K562 (cell line): ENCODE measurements around the gene METTL15. TPM values are rescaled to one million over a fixed set of nuclear protein-coding genes. Genes with fewer than 3 reads are reported as not detected.
A peak's percentile ranks its signal among the peaks of the same experiment; 100 is the strongest.

Experiments
- BCL6 ChIP-seq: fragments of 250-450 bp; sonication (Bioruptor Pico); IDR thresholded peaks from 2 replicates; pipeline ENCODE4 v1.4.0; 2020
- BMI1 ChIP-seq: fragments of 150-350 bp; IDR thresholded peaks from 2 replicates; pipeline ENCODE4 v1.6.1; 2014; ENCODE audit warnings: low read length
- ERF ChIP-seq: fragments of 450-650 bp; formaldehyde crosslinking; IDR thresholded peaks from 2 replicates; pipeline ENCODE4 v1.4.0; 2020; ENCODE audit warnings: mild to moderate bottlenecking, mixed read lengths
- NUFIP1 ChIP-seq: fragments of 450-650 bp; IDR thresholded peaks from 2 replicates; pipeline ENCODE4 v1.6.1; 2018; ENCODE audit not compliant: partially characterized antibody
- PHB2 ChIP-seq: fragments of 450-650 bp; IDR thresholded peaks from 2 replicates; pipeline ENCODE4 v1.6.1; 2017; ENCODE audit warnings: low read depth
- PHF21A ChIP-seq: fragments of 450-650 bp; IDR thresholded peaks from 2 replicates; pipeline ENCODE4 v1.6.1; 2017; ENCODE audit warnings: low read depth, borderline replicate concordance
- RBBP5 ChIP-seq: fragments of 200-600 bp; sonication (generic); IDR thresholded peaks from 2 replicates; pipeline ENCODE4 v1.6.1; 2012; ENCODE audit warnings: borderline replicate concordance, mild to moderate bottlenecking, low read length, control low read depth, inconsistent platforms; ENCODE audit not compliant: insufficient read depth, poor library complexity, severe bottlenecking
- RBM22 ChIP-seq: fragments of 200-400 bp; formaldehyde crosslinking; IDR thresholded peaks from 2 replicates; pipeline ENCODE4 v1.6.1; 2018; ENCODE audit warnings: low read length, low read depth; ENCODE audit not compliant: poor library complexity, severe bottlenecking
- RBM39 ChIP-seq: fragments of 200-400 bp; formaldehyde crosslinking; optimal IDR thresholded peaks from 2 replicates; pipeline ENCODE3; 2018; ENCODE audit warnings: low read depth, low read length
- RFX1 ChIP-seq: fragments of 450-650 bp; IDR thresholded peaks from 2 replicates; pipeline ENCODE4 v1.6.1; 2016; ENCODE audit warnings: mild to moderate bottlenecking, moderate library complexity
- SIRT6 ChIP-seq: IDR thresholded peaks from one replicate; pipeline ENCODE4 v1.6.1; 2012; ENCODE audit warnings: low read depth, mild to moderate bottlenecking, control low read depth, inconsistent platforms, low read length, moderate library complexity
- TRIM28 ChIP-seq: fragments of 450-650 bp; IDR thresholded peaks from 2 replicates; pipeline ENCODE4 v1.6.1; 2017
- ZFP1 ChIP-seq: fragments of 450-650 bp; formaldehyde crosslinking; IDR thresholded peaks from 2 replicates; pipeline ENCODE4 v1.4.0; 2020; ENCODE audit warnings: mild to moderate bottlenecking, mixed read lengths
- ZNF778 ChIP-seq: fragments of 450-650 bp; formaldehyde crosslinking; IDR thresholded peaks from 2 replicates; pipeline ENCODE4 v1.4.0; 2020; ENCODE audit warnings: mild to moderate bottlenecking, moderate library complexity
- ZSCAN32 ChIP-seq: fragments of 450-650 bp; formaldehyde crosslinking; IDR thresholded peaks from 2 replicates; pipeline ENCODE4 v1.4.0; 2020; ENCODE audit warnings: mild to moderate bottlenecking, moderate library complexity
- polyA plus RNA-seq, 8 experiments: library from polyadenylated mRNA; depleted of rRNA in 4 of 8; stranded (reverse) in 5 of 8; unstranded in 3 of 8; fragments of >200 nt; fragmentation: Nextera tagmentation in 2 of 8; fragmentation: Illumina TruSeq in 1 of 8; extraction: Ambion mirVana in 2 of 8; extraction: Trizol in 1 of 8; gene quantifications; 2 replicates each; pipeline versions ENCODE4 v1.2.1 to v1.2.3, GENCODE V29; 2011 to 2014; ENCODE audit warnings: inconsistent platforms in 1 of 8, missing spikeins in 1 of 8
- total RNA-seq, 7 experiments: library from RNA; depleted of rRNA in 6 of 7; stranded (reverse); fragments of >200 nt in 6 of 7; fragmentation: Illumina TruSeq in 2 of 7; extraction: Trizol in 2 of 7; gene quantifications; 2 replicates each; pipeline versions ENCODE4 v1.2.1 to v1.2.3, GENCODE V29; 2011 to 2021; ENCODE audit warnings: low replicate concordance in 1 of 7
- TF ChIP-seq, protein P1 (sequence below): sonication (generic); formaldehyde crosslinking; IDR thresholded peaks from 2 replicates; pipeline ENCODE4 v1.5.0; 2020; ENCODE audit warnings: missing genetic modification reagents
- TF ChIP-seq, protein P2 (sequence below), 2 experiments: fragments of 450-650 bp in 1 of 2; IDR thresholded peaks; 2 replicates each; pipeline ENCODE4 v1.6.1; 2011 to 2017; ENCODE audit warnings: low read depth in 2 of 2, antibody characterized with exemption in 1 of 2, borderline replicate concordance in 1 of 2, low read length in 1 of 2, mild to moderate bottlenecking in 1 of 2, mixed read lengths in 1 of 2; ENCODE audit not compliant: control insufficient read depth in 1 of 2
- TF ChIP-seq, protein P3 (sequence below): fragments of 450-650 bp; formaldehyde crosslinking; IDR thresholded peaks from 2 replicates; pipeline ENCODE4 v1.4.0; 2020; ENCODE audit warnings: mild to moderate bottlenecking, moderate library complexity
- TF ChIP-seq, protein P4 (sequence below): fragments of 250-450 bp; sonication (Bioruptor Pico); IDR thresholded peaks from 2 replicates; pipeline ENCODE4 v1.4.0; 2020; ENCODE audit warnings: mild to moderate bottlenecking, moderate library complexity
- TF ChIP-seq, protein P5 (sequence below): fragments of 250-450 bp; sonication (Bioruptor Pico); IDR thresholded peaks from 2 replicates; pipeline ENCODE4 v1.8.0; 2022; ENCODE audit warnings: inconsistent platforms

METTL15 gene
- total and polyA plus RNA-seq, 9 of the 15 experiments (the other 6 are each of a cell fraction or from before 2014, with no cell fraction given): 10.7 to 21.7 (median 15.9) TPM

DNA sequence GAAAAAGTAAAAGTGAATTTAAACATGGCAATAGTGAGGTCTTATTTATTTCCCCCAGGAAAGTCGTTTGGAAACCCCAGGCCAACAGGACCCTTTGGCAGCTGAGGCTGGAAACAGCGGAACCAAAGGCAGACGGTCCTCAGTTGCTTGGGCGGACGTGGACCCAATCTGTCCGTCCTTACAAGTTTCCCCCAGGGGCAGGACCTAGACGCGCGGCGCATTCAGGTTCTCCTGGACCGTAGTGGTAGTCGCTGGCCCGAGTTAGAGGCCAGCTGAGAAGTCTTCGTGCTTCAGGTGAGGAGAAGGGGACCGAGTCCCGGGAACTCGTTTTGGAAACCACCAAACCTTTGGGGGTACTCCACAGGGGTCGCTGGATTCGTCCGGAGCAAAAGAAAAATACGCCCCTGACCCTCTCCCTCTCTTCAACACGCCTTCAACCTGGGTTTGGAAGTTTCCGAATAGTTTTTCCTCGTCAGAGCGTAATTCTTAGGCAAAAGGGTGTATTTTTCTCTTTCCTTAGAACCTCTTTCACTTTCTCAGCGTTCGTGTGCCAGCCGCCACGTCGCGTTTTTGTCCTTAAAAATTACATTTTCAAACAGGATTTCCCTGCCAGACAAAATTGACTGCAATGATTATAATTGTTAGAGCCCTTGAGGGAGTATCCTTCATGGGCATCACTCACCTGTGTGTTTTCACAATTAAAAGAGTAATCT, 2.1 kb downstream of the METTL15 start (continued):
- TF ChIP-seq, protein P1, sequence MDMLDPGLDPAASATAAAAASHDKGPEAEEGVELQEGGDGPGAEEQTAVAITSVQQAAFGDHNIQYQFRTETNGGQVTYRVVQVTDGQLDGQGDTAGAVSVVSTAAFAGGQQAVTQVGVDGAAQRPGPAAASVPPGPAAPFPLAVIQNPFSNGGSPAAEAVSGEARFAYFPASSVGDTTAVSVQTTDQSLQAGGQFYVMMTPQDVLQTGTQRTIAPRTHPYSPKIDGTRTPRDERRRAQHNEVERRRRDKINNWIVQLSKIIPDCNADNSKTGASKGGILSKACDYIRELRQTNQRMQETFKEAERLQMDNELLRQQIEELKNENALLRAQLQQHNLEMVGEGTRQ (CRISPR knock-in tag): no peak
- TF ChIP-seq, protein P2, sequence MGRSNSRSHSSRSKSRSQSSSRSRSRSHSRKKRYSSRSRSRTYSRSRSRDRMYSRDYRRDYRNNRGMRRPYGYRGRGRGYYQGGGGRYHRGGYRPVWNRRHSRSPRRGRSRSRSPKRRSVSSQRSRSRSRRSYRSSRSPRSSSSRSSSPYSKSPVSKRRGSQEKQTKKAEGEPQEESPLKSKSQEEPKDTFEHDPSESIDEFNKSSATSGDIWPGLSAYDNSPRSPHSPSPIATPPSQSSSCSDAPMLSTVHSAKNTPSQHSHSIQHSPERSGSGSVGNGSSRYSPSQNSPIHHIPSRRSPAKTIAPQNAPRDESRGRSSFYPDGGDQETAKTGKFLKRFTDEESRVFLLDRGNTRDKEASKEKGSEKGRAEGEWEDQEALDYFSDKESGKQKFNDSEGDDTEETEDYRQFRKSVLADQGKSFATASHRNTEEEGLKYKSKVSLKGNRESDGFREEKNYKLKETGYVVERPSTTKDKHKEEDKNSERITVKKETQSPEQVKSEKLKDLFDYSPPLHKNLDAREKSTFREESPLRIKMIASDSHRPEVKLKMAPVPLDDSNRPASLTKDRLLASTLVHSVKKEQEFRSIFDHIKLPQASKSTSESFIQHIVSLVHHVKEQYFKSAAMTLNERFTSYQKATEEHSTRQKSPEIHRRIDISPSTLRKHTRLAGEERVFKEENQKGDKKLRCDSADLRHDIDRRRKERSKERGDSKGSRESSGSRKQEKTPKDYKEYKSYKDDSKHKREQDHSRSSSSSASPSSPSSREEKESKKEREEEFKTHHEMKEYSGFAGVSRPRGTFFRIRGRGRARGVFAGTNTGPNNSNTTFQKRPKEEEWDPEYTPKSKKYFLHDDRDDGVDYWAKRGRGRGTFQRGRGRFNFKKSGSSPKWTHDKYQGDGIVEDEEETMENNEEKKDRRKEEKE (IDR thresholded peaks at IDR 0.05; ENCODE audit: borderline replicate concordance in 1 of 2, control insufficient read depth in 1 of 2, low read depth in 2 of 2, low read length in 1 of 2): peak in 1 of 2 experiments; percentile 94; a peak in 2 of 4 replicates
- peak; percentile 89 for TF ChIP-seq PHF21A
- 0 out of 2 replicates have a peak, but pooled peaks have one; percentile 44 for TF ChIP-seq TRIM28
- no peak for TF ChIP-seq ZFP1 (CRISPR knock-in tag)
- no peak for TF ChIP-seq ERF (CRISPR knock-in tag)
- TF ChIP-seq ZNF778: no peak
- no peak for TF ChIP-seq RBM39
- no peak for TF ChIP-seq BMI1
- TF ChIP-seq, protein P3, sequence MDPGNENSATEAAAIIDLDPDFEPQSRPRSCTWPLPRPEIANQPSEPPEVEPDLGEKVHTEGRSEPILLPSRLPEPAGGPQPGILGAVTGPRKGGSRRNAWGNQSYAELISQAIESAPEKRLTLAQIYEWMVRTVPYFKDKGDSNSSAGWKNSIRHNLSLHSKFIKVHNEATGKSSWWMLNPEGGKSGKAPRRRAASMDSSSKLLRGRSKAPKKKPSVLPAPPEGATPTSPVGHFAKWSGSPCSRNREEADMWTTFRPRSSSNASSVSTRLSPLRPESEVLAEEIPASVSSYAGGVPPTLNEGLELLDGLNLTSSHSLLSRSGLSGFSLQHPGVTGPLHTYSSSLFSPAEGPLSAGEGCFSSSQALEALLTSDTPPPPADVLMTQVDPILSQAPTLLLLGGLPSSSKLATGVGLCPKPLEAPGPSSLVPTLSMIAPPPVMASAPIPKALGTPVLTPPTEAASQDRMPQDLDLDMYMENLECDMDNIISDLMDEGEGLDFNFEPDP: no peak
- TF ChIP-seq NUFIP1: no peak
- no peak for TF ChIP-seq SIRT6
- TF ChIP-seq, protein P4, sequence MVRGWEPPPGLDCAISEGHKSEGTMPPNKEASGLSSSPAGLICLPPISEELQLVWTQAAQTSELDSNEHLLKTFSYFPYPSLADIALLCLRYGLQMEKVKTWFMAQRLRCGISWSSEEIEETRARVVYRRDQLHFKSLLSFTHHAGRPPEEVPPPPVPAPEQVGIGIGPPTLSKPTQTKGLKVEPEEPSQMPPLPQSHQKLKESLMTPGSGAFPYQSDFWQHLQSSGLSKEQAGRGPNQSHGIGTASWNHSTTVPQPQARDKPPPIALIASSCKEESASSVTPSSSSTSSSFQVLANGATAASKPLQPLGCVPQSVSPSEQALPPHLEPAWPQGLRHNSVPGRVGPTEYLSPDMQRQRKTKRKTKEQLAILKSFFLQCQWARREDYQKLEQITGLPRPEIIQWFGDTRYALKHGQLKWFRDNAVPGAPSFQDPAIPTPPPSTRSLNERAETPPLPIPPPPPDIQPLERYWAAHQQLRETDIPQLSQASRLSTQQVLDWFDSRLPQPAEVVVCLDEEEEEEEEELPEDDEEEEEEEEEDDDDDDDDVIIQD (CRISPR knock-in tag): no peak
- no peak for TF ChIP-seq BCL6 (CRISPR knock-in tag)
- no peak for TF ChIP-seq ZSCAN32
- TF ChIP-seq, protein P5, sequence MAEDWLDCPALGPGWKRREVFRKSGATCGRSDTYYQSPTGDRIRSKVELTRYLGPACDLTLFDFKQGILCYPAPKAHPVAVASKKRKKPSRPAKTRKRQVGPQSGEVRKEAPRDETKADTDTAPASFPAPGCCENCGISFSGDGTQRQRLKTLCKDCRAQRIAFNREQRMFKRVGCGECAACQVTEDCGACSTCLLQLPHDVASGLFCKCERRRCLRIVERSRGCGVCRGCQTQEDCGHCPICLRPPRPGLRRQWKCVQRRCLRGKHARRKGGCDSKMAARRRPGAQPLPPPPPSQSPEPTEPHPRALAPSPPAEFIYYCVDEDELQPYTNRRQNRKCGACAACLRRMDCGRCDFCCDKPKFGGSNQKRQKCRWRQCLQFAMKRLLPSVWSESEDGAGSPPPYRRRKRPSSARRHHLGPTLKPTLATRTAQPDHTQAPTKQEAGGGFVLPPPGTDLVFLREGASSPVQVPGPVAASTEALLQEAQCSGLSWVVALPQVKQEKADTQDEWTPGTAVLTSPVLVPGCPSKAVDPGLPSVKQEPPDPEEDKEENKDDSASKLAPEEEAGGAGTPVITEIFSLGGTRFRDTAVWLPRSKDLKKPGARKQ (CRISPR knock-in tag): no peak
- no peak for TF ChIP-seq PHB2
- no peak for TF ChIP-seq RBM22
- TF ChIP-seq RBBP5: peak; percentile 100
- TF ChIP-seq RFX1: no peak
